Anterior cingulate cortex (tissue), 58 donors: ENCODE measurements around the gene ENTPD2.

Source experiments
- DNase-seq, 58 donors: peaks; one replicate each; lab custom pipeline; 2025; lab: John Stamatoyannopoulos, UW

ENTPD2 gene

GRCh38 chr9:137053944-137054931, at the start of gene ENTPD2:
TSS of gene ENTPD2 (minus strand) at chr9:137054061. CDS start at chr9:137053997, 64 bp downstream.
- no peak for DNase-seq

DNA sequence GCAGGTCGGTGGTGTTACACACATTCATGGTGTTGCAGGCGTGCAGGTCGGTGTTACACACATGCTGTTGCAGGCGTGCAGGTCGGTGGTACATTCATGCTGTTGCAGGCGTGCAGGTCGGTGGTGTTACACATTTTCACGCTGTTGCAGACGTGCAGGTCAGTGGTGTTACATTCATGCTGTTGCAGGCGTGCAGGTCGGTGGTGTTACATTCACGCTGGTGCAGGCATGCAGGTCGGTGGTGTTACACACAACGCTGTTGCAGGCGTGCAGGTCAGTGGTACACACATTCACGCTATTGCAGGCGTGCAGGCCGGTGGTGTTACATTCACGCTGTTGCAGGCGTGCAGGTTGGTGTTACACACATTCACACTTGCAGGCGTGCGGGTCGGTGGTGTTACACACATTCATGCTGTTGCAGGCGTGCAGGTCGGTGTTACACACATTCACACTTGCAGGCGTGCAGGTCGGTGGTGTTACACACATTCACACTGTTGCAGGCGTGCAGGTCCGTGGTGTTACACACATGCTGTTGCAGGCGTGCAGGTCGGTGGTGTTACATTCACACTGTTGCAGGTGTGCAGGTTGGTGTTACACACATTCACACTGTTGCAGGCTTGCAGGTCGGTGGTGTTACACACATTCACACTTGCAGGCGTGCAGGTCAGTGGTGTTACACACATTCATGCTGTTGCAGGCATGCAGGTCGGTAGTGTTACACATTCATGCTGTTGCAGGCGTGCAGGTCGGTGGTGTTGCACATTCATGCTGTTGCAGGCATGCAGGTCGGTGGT, 49.5 kb upstream of the ENTPD2 start:
- no peak for DNase-seq

DNA sequence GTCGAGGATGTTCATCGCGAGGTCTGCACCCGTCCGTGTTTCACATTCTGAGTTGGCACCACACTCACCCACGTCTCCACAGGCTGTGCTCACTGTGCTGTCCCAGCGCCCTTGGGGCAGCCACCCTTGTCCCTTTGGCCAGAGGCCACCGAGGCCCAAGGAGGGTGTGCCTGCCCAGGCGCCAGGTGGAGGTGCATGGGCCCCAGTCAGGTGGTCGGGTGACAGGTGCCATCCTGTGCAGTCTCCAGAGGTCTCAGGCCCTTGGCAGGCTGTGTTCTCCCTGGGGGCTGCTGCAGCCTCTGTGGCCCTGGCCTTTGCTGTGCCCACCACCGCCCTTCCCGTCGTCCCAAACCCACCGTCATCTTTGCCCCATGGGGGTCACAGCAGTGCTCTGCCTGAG, 45.4 kb upstream of the ENTPD2 start:
- no peak for DNase-seq

DNA sequence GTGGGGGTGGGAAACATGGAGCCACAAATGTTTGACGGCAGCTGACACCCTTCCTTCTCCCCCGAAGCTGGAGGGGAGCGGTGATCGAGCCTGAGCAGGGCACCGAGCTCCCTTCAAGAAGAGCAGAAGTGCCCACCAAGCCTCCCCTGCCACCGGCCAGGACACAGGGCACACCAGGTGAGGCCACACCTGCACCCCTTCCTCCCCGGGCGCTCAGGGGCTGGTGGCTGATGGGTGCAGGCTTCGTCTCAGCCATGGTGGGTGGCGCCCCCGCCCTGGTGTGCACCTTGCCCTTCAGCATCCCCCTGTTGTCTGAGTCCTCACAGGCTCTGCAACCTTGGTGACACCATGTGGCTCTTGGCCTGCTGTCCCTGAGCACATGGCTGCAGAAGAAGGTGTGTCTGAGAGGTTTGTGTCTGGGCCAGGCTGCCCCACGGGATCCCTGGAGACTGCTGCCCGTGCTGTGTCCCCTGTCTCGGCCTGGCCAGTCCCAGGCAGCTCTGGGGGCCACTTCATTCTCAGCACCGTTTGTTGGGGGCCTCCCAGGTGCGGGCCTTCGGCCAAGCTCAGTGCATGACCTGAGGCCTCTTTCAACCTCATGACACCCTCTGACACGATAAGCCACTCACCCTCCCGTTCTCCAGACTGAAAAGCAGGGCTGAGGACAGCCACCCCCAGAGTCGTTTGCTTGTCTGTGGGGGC, 44.1 kb upstream of the ENTPD2 start:
- DNase-seq = no peak

DNA sequence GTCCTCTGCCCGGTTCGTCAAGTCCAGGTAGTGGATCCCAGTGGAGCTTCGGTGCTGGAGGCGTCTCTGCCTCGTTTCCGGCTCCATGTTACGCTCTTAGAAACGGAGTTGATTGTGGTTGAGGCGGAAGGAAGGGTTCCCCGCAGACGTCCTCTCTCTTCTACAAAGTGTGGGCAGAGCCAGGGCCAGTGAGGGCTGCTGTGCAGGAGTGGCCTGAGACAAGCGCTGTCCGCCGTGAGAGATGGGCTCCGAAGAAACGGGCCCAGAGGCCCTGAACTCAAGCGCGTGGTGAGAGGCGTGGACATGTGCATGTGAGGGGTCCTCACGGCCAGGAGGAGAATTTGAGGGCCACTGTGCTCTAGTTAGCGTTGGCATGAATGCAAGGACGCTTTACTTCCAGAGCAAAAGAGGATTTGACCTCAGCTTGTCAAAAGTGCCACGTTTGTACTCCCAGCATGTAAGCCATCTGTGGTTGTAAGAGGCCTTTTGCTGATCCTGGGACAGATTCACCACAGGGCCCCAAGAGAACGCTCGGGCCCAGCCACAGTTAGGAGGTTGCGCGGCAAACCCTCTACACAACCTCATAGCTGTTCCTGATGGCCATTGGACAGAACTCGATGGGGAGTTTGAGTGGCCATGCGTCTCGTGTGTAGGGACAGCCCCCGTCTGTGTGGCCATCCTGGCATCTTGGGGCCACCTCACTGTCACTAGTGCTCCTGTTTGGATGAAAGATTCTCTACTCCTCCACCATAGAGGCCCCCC, 43.1 kb upstream of the ENTPD2 start:
- no peak for DNase-seq

GRCh38 chr9:137095664-137096517, 42.0 kb upstream of the ENTPD2 start:
- DNase-seq = no peak

GRCh38 chr9:137089232-137089947, 35.5 kb upstream of the ENTPD2 start:
- no peak for DNase-seq

DNA sequence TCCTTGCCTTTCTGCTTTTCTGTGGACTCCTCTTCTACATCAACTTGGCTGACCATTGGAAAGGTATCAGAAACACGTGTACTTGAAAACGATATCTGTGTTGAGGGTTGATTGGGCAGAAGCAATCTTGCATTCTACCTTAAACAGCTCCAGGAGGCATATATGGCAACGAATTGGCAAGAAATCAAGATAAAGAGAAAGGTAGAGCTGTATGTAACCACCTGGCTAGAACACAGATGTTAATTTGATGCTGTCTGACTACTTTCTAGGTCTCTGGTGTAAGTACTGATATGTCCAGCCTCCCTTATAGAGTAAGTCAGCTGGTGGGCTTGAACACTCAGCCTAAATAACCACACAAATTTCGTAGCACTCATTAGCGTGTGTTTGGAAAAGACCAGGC, 34.3 kb upstream of the ENTPD2 start:
- DNase-seq = no peak

- no peak for DNase-seq
These were observed 33.6 kb upstream of the ENTPD2 start for GRCh38 chr9:137087409-137087925.

DNA sequence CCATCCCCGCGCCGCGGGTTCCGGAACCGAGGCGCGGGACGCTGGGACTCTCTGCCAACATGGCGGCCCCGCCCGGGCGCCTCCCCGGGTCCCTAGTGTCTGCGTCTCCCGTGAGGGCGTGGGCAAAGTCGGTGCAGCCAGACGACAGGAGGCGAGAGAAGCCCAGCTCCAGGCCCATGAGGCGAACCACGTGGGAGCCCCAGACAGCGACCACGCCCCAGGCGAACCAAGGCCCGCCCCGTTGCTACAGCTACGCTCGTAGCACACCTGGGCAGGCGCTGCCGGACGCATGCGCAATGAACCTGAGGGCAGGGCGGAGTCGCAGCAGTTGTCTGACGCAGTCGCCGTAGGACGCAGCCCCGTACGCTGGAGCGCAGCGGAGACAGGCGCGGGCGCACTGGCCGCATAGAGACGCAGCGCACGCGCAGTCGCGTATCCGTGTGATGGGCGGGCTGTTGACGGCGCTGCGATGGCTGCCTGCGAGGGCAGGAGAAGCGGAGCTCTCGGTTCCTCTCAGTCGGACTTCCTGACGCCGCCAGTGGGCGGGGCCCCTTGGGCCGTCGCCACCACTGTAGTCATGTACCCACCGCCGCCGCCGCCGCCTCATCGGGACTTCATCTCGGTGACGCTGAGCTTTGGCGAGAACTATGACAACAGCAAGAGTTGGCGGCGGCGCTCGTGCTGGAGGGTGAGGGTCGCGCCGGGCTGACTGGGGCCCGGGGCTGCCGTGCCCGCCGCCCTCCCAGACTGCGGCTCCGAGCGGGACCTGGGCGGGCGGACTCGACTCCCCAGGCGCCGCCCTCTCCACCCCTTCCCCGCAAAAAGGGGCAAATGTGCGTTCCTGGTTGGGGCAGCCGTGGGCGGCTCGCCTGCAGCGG, 32.9 kb upstream of the ENTPD2 start, which contains the start of gene MAN1B1:
Gene MAN1B1 (plus strand): TSS at position 455 of the 878 bp plus-strand sequence. CDS start 15 bp downstream, at position 470.
- DNase-seq = peak; percentile 72 to 99 (median 96)

DNA sequence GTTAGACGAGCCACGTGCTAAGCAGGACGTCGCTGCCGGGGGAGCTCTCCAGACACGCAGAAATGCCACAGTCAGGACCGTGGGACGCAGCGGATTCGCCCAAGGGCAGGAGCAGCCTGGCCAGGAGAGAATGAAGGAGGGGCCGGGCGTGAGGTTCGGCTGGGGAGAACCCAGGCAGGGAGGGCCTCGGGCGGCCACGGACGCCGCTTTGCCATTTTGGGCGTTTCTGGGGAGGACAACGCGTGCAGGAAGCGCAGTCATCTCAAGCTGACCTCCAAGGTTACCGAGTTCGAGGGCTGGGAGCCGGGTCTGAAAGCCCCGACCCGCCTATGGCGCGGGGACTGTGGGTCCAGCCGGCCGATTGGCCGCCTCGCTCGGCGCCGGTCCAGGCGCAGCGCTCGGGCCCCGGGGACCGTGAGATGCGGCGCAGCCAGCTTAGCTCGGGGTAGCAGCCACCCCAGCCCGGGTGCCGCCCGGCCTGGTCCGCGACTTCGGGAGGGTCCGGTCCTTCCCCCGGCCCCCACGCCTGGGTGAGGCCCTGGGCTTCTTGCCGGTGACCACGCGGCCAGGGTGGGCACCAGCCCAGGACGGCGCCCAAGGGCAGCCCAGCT, 32.2 kb upstream of the ENTPD2 start:
- DNase-seq = peak in 1 of 58 donors; percentile 38

DNA sequence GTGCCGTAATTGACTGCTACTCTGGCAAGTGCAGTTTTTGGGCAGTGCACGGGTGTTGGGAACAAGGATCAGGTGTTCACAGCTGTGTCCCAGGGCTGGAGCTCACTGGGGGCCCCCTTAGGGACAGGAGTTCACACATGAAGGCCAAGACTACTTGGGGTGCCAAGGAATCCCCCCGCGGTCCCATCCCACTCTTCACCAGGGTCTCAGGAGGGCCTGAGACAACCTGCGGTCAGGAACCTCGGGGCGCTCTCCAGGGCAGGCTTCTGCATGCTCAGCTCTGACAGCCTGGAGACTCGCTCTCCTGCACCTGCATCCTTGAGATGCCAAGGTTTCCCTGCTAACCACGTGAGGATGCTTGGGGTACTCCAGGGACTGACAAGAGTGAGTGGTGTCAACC, 30.7 kb upstream of the ENTPD2 start:
- no peak for DNase-seq

DNA sequence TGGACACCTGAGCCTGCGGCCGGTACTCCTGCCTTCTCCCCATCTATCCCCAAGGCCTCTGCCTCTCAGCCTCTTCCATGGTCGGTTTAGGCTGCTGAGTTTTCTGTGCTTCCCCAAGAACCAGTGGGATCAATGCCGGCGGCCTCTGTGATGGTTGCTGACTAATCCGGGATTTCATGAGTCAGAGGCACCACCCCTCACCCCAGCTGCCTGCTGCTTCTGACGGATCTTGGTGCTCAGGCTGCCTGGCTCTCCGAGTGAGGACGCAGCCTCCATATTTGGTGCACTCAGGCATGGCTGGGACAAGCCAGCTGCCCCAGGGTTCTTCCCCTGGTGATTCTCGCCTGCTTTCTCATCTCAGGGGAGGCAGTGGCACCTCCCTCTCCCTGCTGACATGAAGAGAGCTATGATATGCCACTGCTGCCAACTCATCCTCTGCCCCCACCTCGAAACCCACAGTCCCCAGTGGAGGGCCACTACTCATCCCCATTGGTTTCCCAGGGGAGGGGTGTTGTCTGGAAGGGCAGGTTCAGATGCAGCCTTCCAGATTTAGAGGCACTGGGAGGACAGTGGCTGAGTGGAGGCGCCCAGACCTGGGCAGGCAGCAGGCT, 29.6 kb upstream of the ENTPD2 start:
- peak in 35 of 58 donors; percentile 14 to 72 (median 40) for DNase-seq

DNA sequence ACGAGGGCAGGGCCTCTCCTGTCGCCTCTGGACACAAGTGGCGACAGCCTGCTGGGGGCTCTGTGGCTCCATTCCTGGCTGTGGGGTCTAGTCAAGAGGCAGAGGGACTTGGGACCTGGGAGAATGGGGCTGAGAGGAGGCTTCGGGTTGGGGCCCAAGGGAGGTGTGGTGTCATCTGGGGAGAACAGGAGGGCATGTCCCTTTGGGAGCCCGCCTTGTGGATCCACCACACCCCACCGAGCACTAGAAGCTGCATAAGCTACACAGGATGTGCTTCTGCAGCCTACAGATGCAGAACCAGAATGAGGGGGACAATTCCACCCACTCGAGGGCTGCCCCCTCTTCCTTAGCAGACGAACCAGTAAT, 29.0 kb upstream of the ENTPD2 start:
- DNase-seq = no peak

- DNase-seq = no peak
These were observed 28.5 kb upstream of the ENTPD2 start for GRCh38 chr9:137082222-137082924.
